Measurements from ENCODE around the gene SERPINA1. TPM values are rescaled to one million over a fixed set of nuclear protein-coding genes. Genes with fewer than 3 reads are reported as not detected.

The SERPINA1 gene
- total RNA-seq, 1 experiment from 2014 or later: 9.1 TPM

- H3K9ac ChIP-seq (ENCODE audit: low read length): no peak overlapping the region
- no peaks in the 10 kb centered on the region for H3K36me3 ChIP-seq (ENCODE audit: control insufficient read depth in 1 of 2, insufficient read depth in 2 of 2, low read length in 2 of 2)
- 0 out of 4 replicates have a peak, but pooled peaks cover 0 to 6% of the 10 kb centered on the region in 2 experiments for H3K4me1 ChIP-seq (ENCODE audit: control insufficient read depth in 1 of 2, insufficient read depth in 2 of 2, low read length in 2 of 2)
- H3K27ac ChIP-seq (ENCODE audit: low read depth, low read length): no peak overlapping the region
- ChIA-PET CTCF (no interaction called here), RAD21 (ENCODE audit: low non-redundant PET in 1 of 2, low total read pairs in 2 of 2, uncharacterized antibody in 2 of 2, unreplicated experiment in 2 of 2) (no interaction called here), POLR2A (no interaction called here)
- no TSS peak for BruUV-seq (replicated peaks)
- DNase-seq (ENCODE audit: low read depth, low spot score): no peak
- ATAC-seq: no peak
- H3K9me2 ChIP-seq (ENCODE audit: insufficient read depth): no peaks in the 10 kb centered on the region
- no peak overlapping the region for H3K4me2 ChIP-seq (ENCODE audit: low read length)
- H2AFZ ChIP-seq (ENCODE audit: low read depth, low read length, poor library complexity, severe bottlenecking): no peak overlapping the region
- no peaks in the 10 kb centered on the region for H3K79me2 ChIP-seq (ENCODE audit: insufficient read depth, low read length)
- no peaks in the 10 kb centered on the region for H4K20me1 ChIP-seq (ENCODE audit: insufficient read depth)
- H3K4me3 ChIP-seq (replicated peaks in 1 of 2; ENCODE audit: low read depth in 1 of 2, low read length in 2 of 2): no peak overlapping the region
- H3K27me3 ChIP-seq (ENCODE audit: insufficient read depth, low read length): no peaks in the 10 kb centered on the region
- intact Hi-C loops (cut with micrococcal nuclease): no loop called here
- TF ChIP-seq SIN3A (IDR thresholded peaks at IDR 0.05; ENCODE audit: low read depth) (no peak), TCF7L2 (IDR thresholded peaks at IDR 0.05; ENCODE audit: borderline replicate concordance, extremely low read depth, insufficient read depth, insufficient read length) (no peak), FOSL1 (IDR thresholded peaks at IDR 0.05; ENCODE audit: low read depth) (no peak), ZNF274 (IDR thresholded peaks at IDR 0.05; ENCODE audit: low read depth, low read length) (no peak), CTCF (IDR thresholded peaks at IDR 0.05 in 2 of 3, conservative IDR thresholded peaks at IDR 0.05 in 1 of 3; ENCODE audit: borderline replicate concordance in 1 of 3, insufficient read depth in 1 of 3, low read depth in 2 of 3, low read length in 2 of 3) (no peak), POLR2A (IDR thresholded peaks at IDR 0.05; ENCODE audit: borderline replicate concordance, extremely low read depth, insufficient read depth, insufficient read length) (no peak), EZH2phosphoT487 (IDR thresholded peaks at IDR 0.05; ENCODE audit: borderline replicate concordance) (no peak), ATF3 (IDR thresholded peaks at IDR 0.05) (no peak), ELF1 (IDR thresholded peaks at IDR 0.05; ENCODE audit: borderline replicate concordance, low read depth) (no peak), SP1 (IDR thresholded peaks at IDR 0.05; ENCODE audit: low read depth) (no peak), POLR2AphosphoS5 (IDR thresholded peaks at IDR 0.05; ENCODE audit: low read depth, low read length) (no peak)
- no peaks in the 10 kb centered on the region for H3K9me3 ChIP-seq (ENCODE audit: control insufficient read depth in 1 of 2, insufficient read depth in 1 of 2, low read depth in 1 of 2, low read length in 2 of 2)
Observed at GRCh38 chr14:94397289-94398181, 9.1 kb upstream of the SERPINA1 start.

Data from HCT116 (cell line).